ENCODE results near the gene CEP57L1. TPM values are rescaled to one million over a fixed set of nuclear protein-coding genes. Genes with fewer than 3 reads are reported as not detected.
A peak's percentile ranks its signal among the peaks of the same experiment; 100 is the strongest.

CEP57L1 gene
- total and polyA plus RNA-seq, 10 donors, result 5.1 to 28.7 (median 12.4) TPM

- no peak overlapping the region for H3K4me3 ChIP-seq
- peaks cover 13 to 57% (median 35%) of the 10 kb centered on the region in 6 donors for H3K4me1 ChIP-seq
- no peaks in the 10 kb centered on the region for H3K9me3 ChIP-seq
- DNase-seq, result no peak
- no peaks in the 10 kb centered on the region for H3K27me3 ChIP-seq (replicated peaks in 1 of 7)
- H3K36me3 ChIP-seq, result no peaks in the 10 kb centered on the region
- peak overlapping the region in 1 of 8 donors; percentile 24 for H3K27ac ChIP-seq
- 87 to 100% (median 98%) methylated on average over 2 of the region's 2 CpGs for WGBS, 5 donors
- intact Hi-C loops (cut with DNase I; ENCODE audit: low total_unique reads), result loop anchor here (5.0 kb wide), 1 partner anchor 43 kb away; no protein-coding TSS in a partner anchor
- TF ChIP-seq POLR2A (IDR thresholded peaks at IDR 0.05) (no peak), POLR2AphosphoS5 (IDR thresholded peaks at IDR 0.05) (no peak), CTCF (IDR thresholded peaks at IDR 0.05 in 8 of 11, conservative IDR thresholded peaks at IDR 0.05 in 3 of 11) (no peak)
These were observed 45.3 kb upstream of the CEP57L1 start for GRCh38 chr6:109050012-109050411.

- WGBS, 5 donors, result 77 to 92% (median 82%) methylated on average over 1 of the region's 1 CpG
- Histone ChIP-seq H3K27me3 (replicated peaks in 1 of 7) (no peaks in the 10 kb centered on the region), H3K27ac (no peak overlapping the region), H3K9me3 (no peaks in the 10 kb centered on the region), H3K4me1 (peaks cover 13 to 57% (median 35%) of the 10 kb centered on the region in 6 donors), H3K4me3 (no peak overlapping the region), H3K36me3 (no peaks in the 10 kb centered on the region)
- intact Hi-C loops (cut with DNase I; ENCODE audit: low total_unique reads), result loop anchor here (5.0 kb wide), 1 partner anchor 43 kb away; no protein-coding TSS in a partner anchor
- TF ChIP-seq POLR2A (IDR thresholded peaks at IDR 0.05) (no peak), POLR2AphosphoS5 (IDR thresholded peaks at IDR 0.05) (no peak), CTCF (IDR thresholded peaks at IDR 0.05 in 8 of 11, conservative IDR thresholded peaks at IDR 0.05 in 3 of 11) (no peak)
- no peak for DNase-seq
These were observed 44.7 kb upstream of the CEP57L1 start for GRCh38 chr6:109050447-109051102.

- no peak for TF ChIP-seq CTCF (IDR thresholded peaks at IDR 0.05 in 8 of 11, conservative IDR thresholded peaks at IDR 0.05 in 3 of 11)
- no peak for TF ChIP-seq POLR2A (IDR thresholded peaks at IDR 0.05)
- no peak for TF ChIP-seq POLR2AphosphoS5 (IDR thresholded peaks at IDR 0.05)
- no peak for DNase-seq
- Histone ChIP-seq H3K27me3 (replicated peaks in 1 of 7) (no peaks in the 10 kb centered on the region), H3K4me1 (peaks cover 13 to 57% (median 35%) of the 10 kb centered on the region in 6 donors), H3K9me3 (no peaks in the 10 kb centered on the region), H3K4me3 (no peak overlapping the region), H3K27ac (no peak overlapping the region), H3K36me3 (no peaks in the 10 kb centered on the region)
- intact Hi-C loops (cut with DNase I; ENCODE audit: low total_unique reads), result loop anchor here (5.0 kb wide), 1 partner anchor 44 kb away; no protein-coding TSS in a partner anchor
- WGBS, 5 donors, result 87 to 98% (median 95%) methylated on average over 1 of the region's 1 CpG
These were observed 43.8 kb upstream of the CEP57L1 start for GRCh38 chr6:109051301-109052017.
